ENCODE results near the gene CASP9. TPM values are rescaled to one million over a fixed set of nuclear protein-coding genes. Genes with fewer than 3 reads are reported as not detected.

Gene CASP9
- total RNA-seq: 8.7 TPM

DNA sequence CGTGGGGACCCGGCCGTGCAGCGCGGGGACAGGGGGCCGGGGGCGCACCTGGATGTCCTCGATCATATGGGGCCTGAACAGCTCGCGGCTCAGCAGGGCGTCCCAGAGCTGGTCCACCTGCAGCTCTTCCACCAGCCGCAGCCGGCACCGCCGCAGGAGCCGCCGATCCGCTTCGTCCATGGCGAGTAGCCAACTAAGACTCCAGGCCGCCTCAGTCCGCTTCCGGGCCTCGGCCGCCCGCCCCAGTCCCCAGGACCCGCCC is at the start of gene CASP9:
CASP9 (minus strand) TSS at position 195 of the 262 bp plus-strand sequence; CDS start at position 180, 15 bp downstream.
- ATAC-seq (no peak), DNase-seq (ENCODE audit: low spot score) (no peak)

DNA sequence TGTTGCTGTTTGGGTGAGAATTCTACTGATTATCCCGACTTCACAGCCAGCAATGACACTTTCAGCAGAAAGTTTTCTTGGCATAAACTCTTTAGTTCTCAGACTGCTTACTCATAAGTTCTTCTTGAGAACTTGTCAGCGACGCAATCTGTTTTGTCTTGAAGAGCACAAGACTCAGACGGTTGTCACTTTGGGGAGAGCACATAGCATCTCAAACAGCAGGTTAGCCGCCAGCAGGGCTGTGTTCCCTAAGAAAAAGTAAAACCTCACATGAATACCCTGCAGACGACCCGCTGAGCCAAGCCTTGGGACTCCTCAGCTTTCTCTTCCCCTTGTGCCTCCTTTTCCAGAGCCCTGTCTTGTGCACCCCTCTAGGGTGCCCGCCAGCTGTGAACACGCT is 49.5 kb upstream of the CASP9 start:
- no peak for ATAC-seq

DNA sequence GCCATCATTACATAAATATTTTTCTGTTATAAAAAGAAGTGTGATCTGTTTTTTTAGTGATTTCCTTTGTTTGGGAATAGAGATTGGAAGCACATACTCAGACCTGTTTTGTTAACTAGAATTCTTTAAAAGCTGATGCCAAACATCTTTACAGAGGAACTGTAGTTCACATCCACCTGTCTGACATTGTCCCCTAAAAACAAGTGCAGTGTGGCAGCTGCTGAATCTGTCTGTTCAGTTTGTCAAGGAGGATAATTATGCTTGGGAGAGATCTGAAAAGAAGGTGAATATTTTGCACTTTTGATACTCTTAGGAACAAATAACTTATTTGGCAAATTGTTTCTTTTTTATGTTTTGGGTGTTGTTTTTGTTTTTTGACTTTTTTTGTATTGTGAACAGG is 47.3 kb upstream of the CASP9 start:
- ATAC-seq (no peak), DNase-seq (ENCODE audit: low spot score) (no peak)

More for the DNA sequence above, 49.5 kb upstream of the CASP9 start:
- no peak for DNase-seq (ENCODE audit: low spot score)

DNA sequence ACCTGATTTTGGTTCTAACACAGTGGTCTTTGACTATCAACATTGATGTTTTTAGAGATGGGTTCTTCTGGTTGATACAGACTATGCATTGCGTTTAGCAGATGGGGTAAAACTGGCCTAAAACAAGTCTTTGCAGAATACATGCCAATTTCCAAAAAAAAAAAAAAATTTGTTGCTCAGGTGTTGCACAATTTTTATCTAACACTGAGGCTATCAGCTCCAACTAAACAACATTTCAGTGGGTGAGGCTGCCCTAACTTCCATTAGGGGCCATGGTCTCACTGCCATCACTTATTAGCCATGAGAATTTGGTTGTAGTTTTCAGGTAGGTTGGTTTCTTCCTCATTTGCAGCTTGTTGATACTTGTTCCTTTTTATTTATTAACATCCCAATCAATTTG is 46.8 kb upstream of the CASP9 start:
- DNase-seq (ENCODE audit: low spot score) (no peak), ATAC-seq (no peak)

DNA sequence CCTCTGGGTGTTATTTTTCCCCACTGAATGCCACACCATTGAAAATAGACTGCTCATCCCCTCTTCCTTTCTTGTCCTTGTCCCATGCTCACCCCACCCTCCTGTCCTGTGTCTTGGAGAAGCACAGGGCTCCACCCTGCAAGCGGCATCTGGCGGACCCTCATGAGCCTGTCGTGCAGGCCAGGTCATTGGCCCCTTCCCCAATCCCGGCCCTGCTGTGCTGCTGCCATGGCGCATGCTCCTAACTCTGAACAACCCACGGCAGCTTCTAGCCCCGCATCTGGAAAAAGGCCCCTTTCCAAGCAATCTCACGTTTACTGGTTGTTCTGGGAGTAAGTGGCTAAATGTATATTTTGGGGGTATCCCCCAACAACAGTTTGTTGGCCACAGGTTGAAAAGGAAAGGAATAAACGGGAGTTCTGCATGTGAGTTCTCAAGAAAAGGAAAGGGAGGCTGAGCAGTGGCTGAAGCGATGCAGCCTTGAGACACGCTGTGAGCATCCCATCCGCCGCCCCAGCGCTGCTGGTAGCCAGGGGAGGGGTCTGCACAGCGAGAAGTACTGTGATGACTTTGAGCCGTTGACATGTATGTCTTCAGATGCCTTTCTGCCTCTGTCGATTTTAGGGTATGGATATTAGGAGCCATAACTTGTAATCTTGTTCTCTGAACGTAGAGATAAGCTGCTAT is 44.5 kb upstream of the CASP9 start:
- no peak for DNase-seq (ENCODE audit: low spot score)
- no peak for ATAC-seq

DNA sequence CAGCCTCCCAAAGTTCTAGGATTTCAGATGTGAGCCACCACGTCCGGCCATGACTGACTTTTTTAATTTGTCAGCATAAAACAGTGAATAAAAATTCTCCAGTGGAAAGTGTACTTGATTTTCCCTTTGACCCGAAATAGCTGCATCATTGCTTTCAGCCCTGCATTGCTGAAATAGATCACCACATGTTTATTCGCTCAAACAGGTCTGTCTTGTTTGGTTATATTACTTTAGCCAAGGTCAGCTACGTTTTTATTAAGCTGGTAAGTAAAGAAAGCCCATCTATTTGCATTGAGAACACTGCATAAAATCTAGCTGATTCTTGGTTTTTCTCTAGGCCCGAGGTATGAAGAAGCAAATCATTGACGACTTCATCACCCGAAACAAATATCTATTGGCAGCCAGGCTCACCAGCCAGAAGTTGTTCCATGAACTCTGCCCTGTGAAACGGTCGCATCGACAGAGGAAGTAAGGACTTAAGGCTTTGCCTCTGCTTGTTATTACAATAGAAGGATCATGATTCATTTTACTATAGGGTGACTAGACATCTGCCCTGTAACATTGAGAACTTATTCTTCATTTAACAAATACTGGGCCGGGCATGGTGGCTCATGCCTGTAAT is 35.3 kb upstream of the CASP9 start:
- ATAC-seq: peak; percentile 91
- DNase-seq (ENCODE audit: low spot score): peak; percentile 61

DNA sequence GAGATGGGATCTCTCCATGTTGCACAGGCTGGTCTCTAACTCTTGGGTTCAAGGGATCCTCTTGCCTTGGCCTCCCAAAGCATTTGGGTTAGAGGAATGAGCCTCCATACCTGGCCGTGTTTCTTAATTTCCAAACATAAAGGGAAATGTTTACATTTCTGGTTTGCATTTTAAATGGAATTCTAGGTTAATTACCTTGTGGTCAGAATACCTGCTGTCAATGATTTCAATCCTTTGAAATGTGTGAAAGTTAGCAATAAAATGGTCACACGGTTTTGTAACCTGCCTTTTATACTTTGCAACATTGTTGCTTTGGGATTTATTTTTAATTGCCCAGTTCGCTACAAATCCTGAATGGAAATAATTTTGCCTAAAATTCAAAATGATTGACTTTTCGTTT is 34.5 kb upstream of the CASP9 start:
- DNase-seq (ENCODE audit: low spot score): no peak

DNA sequence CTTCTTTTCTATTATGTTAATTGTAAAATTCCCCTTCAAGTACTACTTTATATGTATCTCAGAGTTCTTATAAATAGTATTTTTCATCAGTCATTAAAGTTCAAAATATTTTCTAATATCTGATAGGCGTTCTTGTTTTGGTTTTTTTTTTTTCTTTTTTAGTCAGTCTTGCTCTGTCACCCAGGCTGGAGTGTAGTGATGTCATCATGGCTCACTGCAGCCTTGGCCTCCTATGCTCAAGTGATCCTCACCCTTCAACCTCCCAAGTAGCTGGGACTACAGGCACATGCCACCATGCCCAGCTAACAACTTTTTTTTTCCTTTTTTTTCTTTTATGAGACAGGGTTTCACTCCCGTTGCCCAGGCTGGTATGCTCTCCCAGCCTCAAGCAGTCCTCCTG is 33.6 kb upstream of the CASP9 start:
- no peak for ATAC-seq
- peak; percentile 11 for DNase-seq (ENCODE audit: low spot score)

More for the DNA sequence above, 34.5 kb upstream of the CASP9 start:
- ATAC-seq: no peak

DNA sequence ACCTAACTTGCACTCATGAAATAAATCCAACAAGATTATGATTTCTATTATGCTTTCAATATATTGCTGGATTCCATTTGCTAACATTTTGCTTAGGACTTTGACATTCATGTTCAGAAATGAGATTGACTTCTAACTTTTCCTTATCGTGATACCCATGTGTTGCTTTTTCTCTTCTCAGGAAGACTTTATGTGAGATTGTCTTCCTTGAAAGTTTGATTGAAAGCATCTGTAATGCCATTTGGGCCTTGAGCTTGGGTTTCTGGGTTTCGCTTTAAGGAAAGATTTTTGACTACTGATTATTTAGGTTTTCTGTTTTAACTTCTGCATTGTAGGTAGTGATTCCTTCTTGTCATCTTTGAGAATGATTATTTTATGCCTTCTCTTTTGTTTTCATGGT is 33.0 kb upstream of the CASP9 start:
- ATAC-seq (no peak), DNase-seq (ENCODE audit: low spot score) (no peak)

DNA sequence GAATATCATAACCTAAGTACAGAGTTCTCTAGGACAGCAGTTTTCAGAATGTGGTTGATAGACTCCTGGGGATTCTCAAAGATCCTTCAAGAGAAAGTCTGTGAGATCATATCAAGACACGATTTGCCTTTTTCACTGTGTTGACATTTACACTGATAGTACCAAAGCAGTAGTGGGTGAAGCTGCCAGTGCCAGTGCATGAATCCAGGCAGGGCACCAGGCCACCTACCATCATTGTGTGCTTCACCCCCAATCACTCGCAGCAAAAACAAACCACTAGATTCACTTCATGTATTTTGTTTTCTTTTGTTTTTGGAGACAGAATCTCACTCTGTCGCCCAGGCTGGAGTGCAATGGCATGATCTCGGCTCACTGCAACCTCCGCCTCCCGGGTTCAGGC is 26.6 kb upstream of the CASP9 start:
- ATAC-seq (no peak), DNase-seq (ENCODE audit: low spot score) (no peak)

DNA sequence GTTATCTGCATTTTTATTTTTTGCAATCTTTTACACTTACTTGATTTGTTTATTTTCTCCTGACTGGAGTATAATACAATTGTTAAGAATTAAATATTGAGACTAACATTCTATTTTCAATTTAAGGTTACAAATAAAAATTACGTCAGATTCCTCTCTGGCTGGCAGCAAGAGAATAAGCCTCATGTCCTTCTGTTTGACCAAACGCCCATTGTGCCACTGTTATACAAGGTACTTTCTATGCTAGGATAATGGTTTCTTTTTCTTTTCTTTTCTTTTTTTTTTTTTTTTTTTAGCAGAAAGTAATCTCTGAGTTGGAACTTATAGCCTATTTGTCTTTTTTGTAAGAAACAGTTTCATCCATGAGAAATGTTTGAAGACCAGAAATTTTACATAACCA is 22.6 kb upstream of the CASP9 start:
- ATAC-seq (no peak), DNase-seq (ENCODE audit: low spot score) (no peak)

DNA sequence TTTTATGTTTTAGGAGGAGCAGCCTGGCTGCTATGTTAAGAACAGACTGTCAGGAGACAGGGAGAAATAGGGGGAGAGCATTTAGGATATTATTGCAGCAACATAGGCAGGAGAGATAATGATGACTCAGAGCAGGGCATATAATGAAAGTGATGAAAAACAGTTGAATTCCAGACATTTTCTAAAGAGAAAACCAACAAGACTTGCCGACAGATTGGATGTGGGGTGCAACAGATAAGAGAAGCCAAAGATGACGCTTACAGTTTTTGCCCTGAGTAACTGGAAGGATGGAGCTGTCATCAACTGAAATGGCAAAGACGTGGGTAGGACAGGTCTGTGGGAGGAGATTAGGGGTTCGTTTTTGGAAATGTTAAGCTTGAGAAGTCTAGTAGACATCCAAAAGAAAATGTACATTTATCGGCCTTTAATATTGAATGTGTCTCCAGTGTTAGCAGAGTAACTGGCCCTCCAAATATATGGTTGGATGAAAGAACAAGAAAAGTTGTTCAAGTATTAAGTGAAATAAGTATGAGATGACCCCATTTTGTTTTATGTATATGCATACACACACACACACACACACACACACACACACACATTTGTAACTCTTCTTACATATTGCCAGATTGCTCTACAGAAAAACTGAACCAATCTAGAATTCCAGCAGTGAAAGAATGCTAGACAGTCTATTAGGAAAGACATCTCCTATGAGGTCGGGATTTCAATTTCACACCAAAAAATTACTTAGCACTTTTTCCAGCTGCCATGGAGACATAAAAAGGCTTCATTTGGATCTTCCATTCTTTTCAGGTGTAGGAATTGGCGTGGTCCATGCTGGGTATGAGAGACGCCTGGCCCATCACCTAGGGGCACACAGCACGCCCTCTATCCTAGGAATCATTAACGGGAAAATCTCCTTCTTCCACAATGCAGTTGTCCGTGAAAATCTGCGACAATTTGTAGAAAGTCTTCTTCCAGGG is 19.9 kb upstream of the CASP9 start:
- DNase-seq (ENCODE audit: low spot score) (no peak), ATAC-seq (no peak)

DNA sequence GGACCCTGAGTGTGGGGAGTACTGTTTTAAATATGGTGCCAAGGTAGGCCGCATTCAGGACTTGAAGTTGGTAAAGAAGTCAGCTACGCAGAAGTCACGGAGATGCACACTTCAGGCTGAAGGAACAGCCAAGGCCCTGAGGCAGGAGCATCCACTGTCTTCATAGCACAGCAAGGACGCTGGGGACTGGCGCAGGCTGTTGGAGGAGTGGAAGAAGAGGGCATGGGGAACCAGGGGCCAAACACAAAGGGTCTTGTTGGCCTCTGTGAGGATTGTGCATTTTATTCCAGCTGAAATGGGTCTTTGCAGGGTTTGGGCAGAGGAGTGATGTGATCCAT is 19.2 kb upstream of the CASP9 start:
- ATAC-seq (no peak), DNase-seq (ENCODE audit: low spot score) (no peak)

DNA sequence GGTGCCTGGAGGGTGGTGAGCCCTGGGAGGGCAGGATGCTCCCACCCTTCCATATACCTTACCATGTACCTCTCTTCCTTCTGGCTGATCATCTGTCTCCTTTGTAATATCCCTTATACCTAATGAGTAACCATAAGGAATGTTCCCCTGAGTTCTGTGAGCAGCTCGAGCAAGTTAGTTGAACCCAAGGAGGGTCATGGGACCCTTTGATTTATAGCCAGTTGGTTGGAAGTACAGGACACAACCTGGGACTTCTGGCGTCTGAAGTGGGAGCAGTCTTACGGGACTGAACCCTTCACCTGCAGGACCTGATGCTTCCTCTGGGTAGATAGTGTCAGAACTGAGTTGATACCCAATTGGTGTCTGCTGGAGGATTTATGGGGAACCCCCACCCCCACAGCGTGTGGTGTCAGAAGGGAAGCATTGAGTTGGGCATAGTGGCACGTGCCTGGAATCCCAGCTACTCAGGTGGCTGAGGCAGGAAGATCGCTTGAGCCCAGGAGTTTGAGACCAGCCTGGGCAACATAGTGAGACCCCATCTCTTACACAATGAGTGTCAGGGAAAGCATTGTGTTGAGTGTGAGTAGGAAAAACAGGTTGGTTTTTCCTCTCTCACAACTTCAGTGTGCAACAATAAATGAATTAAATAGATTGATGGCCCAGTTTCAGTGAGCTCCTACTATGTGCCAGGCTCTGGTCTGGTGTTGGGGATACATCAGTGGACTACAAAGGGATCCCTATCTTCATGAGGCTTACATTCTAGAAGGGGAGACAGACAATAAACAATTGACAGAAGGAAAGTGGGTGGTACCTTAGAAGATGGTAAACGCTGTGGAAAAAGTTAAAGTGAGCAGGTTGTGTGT is 18.6 kb upstream of the CASP9 start:
- DNase-seq (ENCODE audit: low spot score) (no peak), ATAC-seq (no peak)

DNA sequence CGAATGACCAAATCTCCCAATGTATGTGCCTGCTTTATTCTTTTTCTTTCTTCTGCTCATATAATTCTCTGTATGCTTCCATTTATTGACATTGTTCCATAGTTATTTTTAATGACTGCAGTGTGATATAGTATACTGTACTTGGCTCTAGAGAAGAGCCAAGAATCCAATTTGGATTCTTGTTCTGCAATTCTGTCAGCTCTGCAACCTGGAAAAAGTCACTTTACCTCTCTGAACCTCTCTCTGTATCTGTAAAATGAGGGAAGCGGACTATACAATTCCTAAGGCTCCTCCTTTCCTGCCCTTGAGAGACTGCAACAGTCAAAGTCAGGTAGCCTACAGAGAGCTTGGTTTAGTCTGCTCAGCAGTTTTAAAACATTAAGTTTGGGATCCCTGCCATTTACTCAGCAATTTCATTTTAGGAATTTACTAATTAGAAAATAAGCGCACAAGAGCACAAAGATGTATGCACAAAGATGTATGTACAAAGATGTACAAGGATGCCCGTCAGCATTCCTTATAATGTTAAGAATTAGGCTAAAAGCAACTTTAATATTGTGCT is 17.3 kb upstream of the CASP9 start:
- DNase-seq (ENCODE audit: low spot score) (no peak), ATAC-seq (no peak)

DNA sequence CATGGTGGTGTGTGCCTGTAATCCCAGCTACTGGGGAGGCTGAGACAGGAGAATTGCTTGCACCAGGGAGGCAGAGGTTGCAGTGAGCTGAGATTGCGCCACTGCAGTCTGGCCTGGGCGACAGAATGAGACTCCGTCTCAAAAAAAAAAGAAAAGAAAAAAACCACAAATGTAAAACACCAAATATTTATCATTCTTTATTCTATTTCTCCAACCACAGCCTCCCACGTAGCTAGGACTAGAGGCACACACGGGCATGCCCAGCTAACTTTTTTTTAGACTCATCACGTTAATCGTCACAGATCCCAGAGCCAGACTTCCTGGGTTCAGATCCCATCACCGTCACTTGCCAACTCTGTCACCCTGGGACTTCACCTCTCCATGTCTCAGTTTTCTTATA is 16.2 kb upstream of the CASP9 start:
- ATAC-seq (no peak), DNase-seq (ENCODE audit: low spot score) (peak; percentile 3)

DNA sequence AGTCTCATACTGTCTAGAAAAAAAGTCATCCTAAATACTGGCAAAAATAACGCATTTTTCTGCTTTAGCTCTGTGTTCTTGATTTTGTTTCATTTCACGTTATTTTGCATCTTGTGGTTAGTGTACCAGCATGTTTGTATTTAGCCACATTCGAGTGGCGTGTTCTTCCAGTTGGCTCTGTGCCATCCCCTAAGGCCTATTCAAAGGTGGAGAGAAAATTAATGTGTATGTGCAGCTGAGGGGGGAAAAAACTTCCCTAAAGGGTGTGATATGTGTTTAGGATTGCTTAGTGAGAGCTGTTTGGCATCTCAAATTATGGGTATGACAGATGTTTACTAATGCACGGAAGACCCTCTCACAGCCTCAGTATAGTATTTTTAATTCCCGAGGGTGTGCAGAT is 14.8 kb upstream of the CASP9 start:
- DNase-seq (ENCODE audit: low spot score) (no peak), ATAC-seq (no peak)

DNA sequence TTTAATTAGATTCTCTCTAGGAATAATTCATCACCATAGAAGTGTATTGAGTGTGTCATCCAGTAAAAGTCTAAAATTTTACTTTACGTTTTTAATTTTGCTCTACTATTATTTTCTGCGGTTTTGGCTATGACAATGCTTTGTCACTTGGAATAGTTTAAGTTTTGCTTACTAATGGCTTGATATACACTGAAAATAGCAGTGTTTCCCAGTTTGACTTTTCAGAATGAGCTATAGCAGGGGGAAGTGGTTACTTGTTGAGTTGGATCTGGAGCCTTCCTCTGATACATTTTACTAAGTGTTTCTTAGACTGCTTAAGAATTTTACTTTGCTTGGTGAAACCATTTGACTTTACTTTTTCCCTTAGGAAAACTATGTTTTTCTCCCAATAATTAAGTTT is 7.7 kb upstream of the CASP9 start:
- DNase-seq (ENCODE audit: low spot score) (no peak), ATAC-seq (no peak)

DNA sequence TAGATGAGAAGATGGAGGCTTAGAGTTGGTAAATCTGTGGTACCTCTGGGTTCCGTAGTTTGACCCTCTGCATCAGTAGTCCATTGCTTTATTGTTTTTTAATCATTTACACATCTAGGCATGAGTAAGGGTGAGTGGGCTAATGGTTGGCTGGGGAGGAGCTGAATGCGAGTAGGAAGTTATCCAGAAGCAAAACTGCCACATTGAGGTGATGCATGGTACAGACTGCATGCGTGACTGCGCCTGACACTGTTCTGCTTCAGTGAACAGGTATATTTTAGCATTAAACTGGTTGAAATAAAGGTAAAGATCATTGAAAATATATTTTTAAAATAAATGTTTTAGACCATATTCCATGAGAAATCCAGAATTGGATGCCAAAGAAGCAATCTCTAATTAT is 7.0 kb upstream of the CASP9 start:
- ATAC-seq (no peak), DNase-seq (ENCODE audit: low spot score) (no peak)

DNA sequence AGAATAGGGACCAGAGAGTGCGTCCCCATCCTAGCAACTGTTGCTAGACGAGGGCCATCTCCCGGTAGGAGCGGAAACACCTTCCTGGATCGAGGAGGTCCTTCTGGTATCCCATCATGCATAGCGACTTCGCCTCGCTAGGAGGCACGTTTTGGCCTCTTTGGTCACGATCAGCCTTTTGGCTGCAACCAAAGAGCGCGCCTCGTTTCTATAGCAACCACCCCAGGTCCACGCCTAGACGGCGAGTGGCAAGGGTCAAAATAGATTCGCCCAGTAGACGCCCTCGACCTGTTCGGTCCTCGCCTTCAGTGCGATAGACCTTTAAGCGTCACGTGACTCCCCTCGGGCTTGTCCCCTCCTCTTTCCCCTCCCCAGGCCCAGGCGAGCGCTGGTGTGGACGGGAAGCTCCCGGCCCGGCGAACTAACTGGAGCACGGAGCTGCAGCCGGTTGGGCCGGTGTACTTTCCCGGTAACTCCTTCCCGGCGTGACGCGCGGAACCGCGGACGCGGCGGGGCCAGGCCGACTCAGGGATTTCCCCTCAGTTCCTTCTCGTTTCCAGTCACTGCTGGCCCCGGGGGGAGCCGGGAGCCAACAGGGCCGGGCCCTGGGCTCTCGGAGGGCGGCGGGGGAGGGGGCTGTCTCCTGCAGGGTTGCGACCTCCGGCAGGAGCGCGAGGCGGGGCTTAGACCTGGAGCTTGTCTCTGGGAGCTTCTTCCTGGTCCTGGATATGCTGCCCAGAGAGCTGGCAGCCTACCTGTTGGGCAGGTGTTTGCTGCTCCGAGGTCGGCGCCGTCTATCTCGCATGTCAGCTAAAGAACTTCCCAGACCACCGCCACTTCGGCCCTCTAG is 2.7 kb upstream of the CASP9 start, which contains the start of gene DNAJC16:
DNAJC16 (plus strand) TSS at position 359 of the 850 bp plus-strand sequence. CDS start 2,258 bp downstream, outside the sequence.
- ATAC-seq (peak; percentile 64), DNase-seq (ENCODE audit: low spot score) (peak; percentile 100)

Data from left lobe of liver (tissue), 2 donors.